ENCODE measurements around the gene ARHGAP33.

ARHGAP33 gene

DNA sequence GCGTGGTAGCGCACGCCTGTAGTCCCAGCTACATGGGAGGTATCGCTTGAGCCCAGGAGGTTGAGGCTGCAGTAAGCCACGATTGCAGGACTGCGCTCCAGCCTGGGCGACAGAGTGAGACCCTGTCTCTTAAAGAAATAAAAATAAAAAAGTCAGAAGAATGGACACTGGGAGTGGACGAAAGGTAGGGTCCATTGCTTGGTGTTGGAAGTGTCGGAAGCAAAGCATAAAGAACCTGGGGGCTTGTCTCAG is 392 bp upstream of the ARHGAP33 start:
- H3K27ac ChIP-seq (ENCODE audit: low read length): peak overlapping the region; percentile 45; the same call in 1 of the 2 replicates
- H3K9me3 ChIP-seq (ENCODE audit: insufficient read depth, low read length, severe bottlenecking): no peaks in the 10 kb centered on the region
- peaks cover 38% of the 10 kb centered on the region for H3K79me2 ChIP-seq (ENCODE audit: insufficient read depth, low read length)
- no peak for TF ChIP-seq EZH2 (IDR thresholded peaks at IDR 0.05; ENCODE audit: borderline replicate concordance, low read depth, low read length, severe bottlenecking)
- TF ChIP-seq, protein P1, sequence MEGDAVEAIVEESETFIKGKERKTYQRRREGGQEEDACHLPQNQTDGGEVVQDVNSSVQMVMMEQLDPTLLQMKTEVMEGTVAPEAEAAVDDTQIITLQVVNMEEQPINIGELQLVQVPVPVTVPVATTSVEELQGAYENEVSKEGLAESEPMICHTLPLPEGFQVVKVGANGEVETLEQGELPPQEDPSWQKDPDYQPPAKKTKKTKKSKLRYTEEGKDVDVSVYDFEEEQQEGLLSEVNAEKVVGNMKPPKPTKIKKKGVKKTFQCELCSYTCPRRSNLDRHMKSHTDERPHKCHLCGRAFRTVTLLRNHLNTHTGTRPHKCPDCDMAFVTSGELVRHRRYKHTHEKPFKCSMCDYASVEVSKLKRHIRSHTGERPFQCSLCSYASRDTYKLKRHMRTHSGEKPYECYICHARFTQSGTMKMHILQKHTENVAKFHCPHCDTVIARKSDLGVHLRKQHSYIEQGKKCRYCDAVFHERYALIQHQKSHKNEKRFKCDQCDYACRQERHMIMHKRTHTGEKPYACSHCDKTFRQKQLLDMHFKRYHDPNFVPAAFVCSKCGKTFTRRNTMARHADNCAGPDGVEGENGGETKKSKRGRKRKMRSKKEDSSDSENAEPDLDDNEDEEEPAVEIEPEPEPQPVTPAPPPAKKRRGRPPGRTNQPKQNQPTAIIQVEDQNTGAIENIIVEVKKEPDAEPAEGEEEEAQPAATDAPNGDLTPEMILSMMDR (IDR thresholded peaks at IDR 0.05; ENCODE audit: borderline replicate concordance, extremely low read depth, low read length, poor library complexity, severe bottlenecking): no peak
- H3K27me3 ChIP-seq (ENCODE audit: insufficient read depth, low read length, poor library complexity): no peaks in the 10 kb centered on the region
- no peak for DNase-seq
- ATAC-seq (ENCODE audit: insufficient read depth, low read depth): peak; percentile 16
- H3K9ac ChIP-seq (ENCODE audit: low read depth, low read length): peak overlapping the region; percentile 33; the same call in 1 of the 2 replicates
- peaks cover 29% of the 10 kb centered on the region; the same call in 1 of the 2 replicates for H4K20me1 ChIP-seq (ENCODE audit: insufficient read depth, low read length)
- peaks cover 29% of the 10 kb centered on the region for H3K4me1 ChIP-seq (ENCODE audit: insufficient read depth, low read length)
- peak overlapping the region; percentile 65 for H3K4me2 ChIP-seq (ENCODE audit: insufficient read depth, low read length)
- H3K36me3 ChIP-seq (ENCODE audit: insufficient read depth, low read length): peaks cover 29% of the 10 kb centered on the region
- peak overlapping the region; percentile 79 for H2AFZ ChIP-seq (ENCODE audit: low read depth, low read length)
- H3K4me3 ChIP-seq (ENCODE audit: low read depth in 1 of 2, low read length in 2 of 2): peak overlapping the region in 1 of 2 experiments; percentile 48; a peak in 2 of 4 replicates

DNA sequence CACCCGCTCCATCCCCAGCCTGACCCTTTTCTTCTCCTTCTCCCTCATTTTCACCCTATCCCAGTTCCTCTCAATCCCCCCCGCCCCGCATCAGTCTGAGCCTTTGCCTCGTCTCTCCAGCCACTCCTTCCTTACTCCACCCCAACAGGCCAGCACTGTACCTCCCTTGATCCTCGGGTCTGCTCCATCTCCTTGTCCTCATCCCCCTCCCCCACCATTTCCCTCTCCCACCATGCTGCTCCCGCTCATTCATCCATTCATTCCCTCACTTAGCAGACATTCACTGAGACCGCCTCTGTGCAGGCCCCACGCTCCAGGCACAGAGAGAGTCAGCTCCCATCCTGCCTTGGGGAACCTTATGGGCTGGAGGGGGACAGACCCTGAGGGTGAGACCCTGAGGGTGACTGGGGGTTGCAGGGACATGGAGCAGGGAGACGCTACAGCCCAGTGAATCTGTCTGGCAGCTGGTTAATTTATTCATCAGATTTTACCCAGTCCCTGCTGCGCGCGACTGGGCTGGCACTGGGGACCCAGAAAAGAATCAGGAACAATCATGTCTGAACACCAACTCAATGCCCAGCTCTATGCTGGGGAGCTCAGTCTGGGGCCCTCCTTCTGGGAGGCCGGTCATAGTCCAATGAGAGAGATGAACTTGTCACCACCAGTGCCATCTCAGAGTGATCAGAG is 881 bp downstream of the ARHGAP33 start:
- Histone ChIP-seq H3K4me1 (ENCODE audit: insufficient read depth, low read length) (peaks cover 29% of the 10 kb centered on the region), H3K9me3 (ENCODE audit: insufficient read depth, low read length, severe bottlenecking) (no peaks in the 10 kb centered on the region), H3K4me2 (ENCODE audit: insufficient read depth, low read length) (peak overlapping the region; percentile 92), H3K4me3 (ENCODE audit: low read depth in 1 of 2, low read length in 2 of 2) (peak overlapping the region; percentile 37 to 74; a peak in 3 of 4 replicates), H3K27me3 (ENCODE audit: insufficient read depth, low read length, poor library complexity) (no peaks in the 10 kb centered on the region), H3K79me2 (ENCODE audit: insufficient read depth, low read length) (peaks cover 38% of the 10 kb centered on the region), H2AFZ (ENCODE audit: low read depth, low read length) (0 out of 2 replicates have a peak overlapping the region, but pooled peaks have one; percentile 7), H3K27ac (ENCODE audit: low read length) (peak overlapping the region; percentile 78), H4K20me1 (ENCODE audit: insufficient read depth, low read length) (peaks cover 32% of the 10 kb centered on the region; the same call in 1 of the 2 replicates), H3K9ac (ENCODE audit: low read depth, low read length) (peak overlapping the region; percentile 75), H3K36me3 (ENCODE audit: insufficient read depth, low read length) (peaks cover 41% of the 10 kb centered on the region)
- TF ChIP-seq EZH2 (IDR thresholded peaks at IDR 0.05; ENCODE audit: borderline replicate concordance, low read depth, low read length, severe bottlenecking): no peak
- TF ChIP-seq, protein P1 (IDR thresholded peaks at IDR 0.05; ENCODE audit: borderline replicate concordance, extremely low read depth, low read length, poor library complexity, severe bottlenecking): no peak
- DNase-seq (no peak), ATAC-seq (ENCODE audit: insufficient read depth, low read depth) (no peak)

DNA sequence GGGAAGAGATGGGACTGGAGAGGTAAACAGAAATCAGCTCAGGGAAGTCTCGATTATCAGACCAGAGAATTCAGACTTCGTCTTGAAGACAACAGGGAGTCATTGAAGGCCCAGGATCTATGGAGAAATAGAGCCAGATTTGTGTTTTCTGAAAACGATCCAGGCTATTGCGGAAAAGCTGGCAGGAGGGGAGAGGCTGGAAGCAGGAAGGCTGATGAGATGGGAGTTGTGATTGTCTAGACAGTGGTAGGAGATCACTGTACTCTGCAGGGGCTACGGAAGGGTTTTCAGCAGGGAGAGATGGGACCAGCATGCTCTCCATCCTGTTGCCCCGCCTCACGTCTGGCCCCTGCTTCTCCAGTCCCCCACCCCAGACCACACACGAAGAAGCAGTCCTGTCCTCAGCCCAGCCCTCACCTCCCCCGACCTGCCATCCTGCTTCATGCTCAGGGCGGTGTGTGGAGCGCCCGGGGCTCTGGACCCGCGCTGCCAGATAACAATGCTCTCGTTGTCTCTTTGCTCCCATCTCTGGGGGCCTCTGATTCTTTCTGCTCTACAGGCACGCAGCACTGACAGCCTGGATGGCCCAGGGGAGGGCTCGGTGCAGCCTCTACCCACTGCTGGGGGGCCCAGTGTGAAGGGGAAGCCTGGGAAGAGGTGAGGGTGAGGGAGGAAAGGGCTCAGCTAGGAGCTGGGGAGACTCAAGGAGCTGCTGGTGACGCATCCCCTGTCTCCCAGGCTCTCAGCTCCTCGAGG is 1.9 kb downstream of the ARHGAP33 start:
- ATAC-seq (ENCODE audit: insufficient read depth, low read depth) (no peak), DNase-seq (no peak)
- H3K36me3 ChIP-seq (ENCODE audit: insufficient read depth, low read length): peaks cover 52% of the 10 kb centered on the region
- no peak overlapping the region for H2AFZ ChIP-seq (ENCODE audit: low read depth, low read length)
- peak overlapping the region in 1 of 2 experiments; percentile 74; a peak in 1 of 4 replicates for H3K4me3 ChIP-seq (ENCODE audit: low read depth in 1 of 2, low read length in 2 of 2)
- no peaks in the 10 kb centered on the region for H3K27me3 ChIP-seq (ENCODE audit: insufficient read depth, low read length, poor library complexity)
- peak overlapping the region; percentile 75 for H3K9ac ChIP-seq (ENCODE audit: low read depth, low read length)
- no peaks in the 10 kb centered on the region for H3K9me3 ChIP-seq (ENCODE audit: insufficient read depth, low read length, severe bottlenecking)
- peak overlapping the region; percentile 78; the same call in 1 of the 2 replicates for H3K27ac ChIP-seq (ENCODE audit: low read length)
- H3K4me2 ChIP-seq (ENCODE audit: insufficient read depth, low read length): peak overlapping the region; percentile 92
- no peak for TF ChIP-seq EZH2 (IDR thresholded peaks at IDR 0.05; ENCODE audit: borderline replicate concordance, low read depth, low read length, severe bottlenecking)
- TF ChIP-seq, protein P1 (IDR thresholded peaks at IDR 0.05; ENCODE audit: borderline replicate concordance, extremely low read depth, low read length, poor library complexity, severe bottlenecking): no peak
- peaks cover 29% of the 10 kb centered on the region for H3K4me1 ChIP-seq (ENCODE audit: insufficient read depth, low read length)
- H3K79me2 ChIP-seq (ENCODE audit: insufficient read depth, low read length): peaks cover 38% of the 10 kb centered on the region
- peaks cover 38% of the 10 kb centered on the region; the same call in 1 of the 2 replicates for H4K20me1 ChIP-seq (ENCODE audit: insufficient read depth, low read length)

Data from DND-41 (cell line).